ENCODE results near the gene NALCN. TPM values are rescaled to one million over a fixed set of nuclear protein-coding genes. Genes with fewer than 3 reads are reported as not detected.

Gene NALCN
- total RNA-seq, result not detected
- not detected for polyA plus RNA-seq

- peaks cover 28 to 38% of the 10 kb centered on the region in 2 donors for H3K27me3 Mint-ChIP-seq
- intact Hi-C loops (cut with micrococcal nuclease), result no loop called here
- Histone ChIP-seq H3K36me3 (ENCODE audit: insufficient read depth, low read length) (no peaks in the 10 kb centered on the region), H3K4me3 (ENCODE audit: low read length in 2 of 2) (no peak within 1 kb of the TSS), H3K27ac (ENCODE audit: low read depth, low read length) (no peak within 1 kb of the TSS), H3K27me3 (ENCODE audit: insufficient read depth, low read length) (peaks cover 7% of the 10 kb centered on the region), H3K4me1 (ENCODE audit: insufficient read depth, low read length) (no peaks in the 10 kb centered on the region), H3K9me3 (ENCODE audit: control insufficient read depth in 1 of 2, low read length in 2 of 2) (no peaks in the 10 kb centered on the region)
- H3K4me1 Mint-ChIP-seq, result peaks cover 0 to 8% (median 1%) of the 10 kb centered on the region in 4 donors
- peaks cover 0 to 11% (median 0%) of the 10 kb centered on the region in 8 donors for H3K9me3 Mint-ChIP-seq
- POLR2A ChIA-PET (ENCODE audit: partially characterized antibody), result no interaction called here
- no peaks in the 10 kb centered on the region for H3K36me3 Mint-ChIP-seq
- no peak for DNase-seq
- CTCF ChIA-PET (ENCODE audit: partially characterized antibody), result no interaction called here
- peak within 1 kb of the TSS; percentile 0 to 77 (median 56) for H3K4me3 Mint-ChIP-seq
- H3K27ac Mint-ChIP-seq, result no peak within 1 kb of the TSS
Measured at GRCh38 chr13:101416181-101417042, at the start of gene NALCN. TSS of gene NALCN (minus strand) at chr13:101416508. CDS start at chr13:101399126, 17,382 bp downstream.

- CTCF ChIA-PET (ENCODE audit: partially characterized antibody), result no interaction called here
- DNase-seq, result no peak
- H3K36me3 Mint-ChIP-seq, result no peaks in the 10 kb centered on the region
Measured at GRCh38 chr13:101465877-101466276, 49.6 kb upstream of the NALCN start.

GRCh38 chr13:101457176-101457575 is 40.9 kb upstream of the NALCN start:
- H3K27ac Mint-ChIP-seq, result no peak overlapping the region

More at GRCh38 chr13:101465877-101466276, 49.6 kb upstream of the NALCN start:
- Histone ChIP-seq H3K9me3 (ENCODE audit: control insufficient read depth in 1 of 2, low read length in 2 of 2) (no peaks in the 10 kb centered on the region), H3K27me3 (ENCODE audit: insufficient read depth, low read length) (no peaks in the 10 kb centered on the region), H3K36me3 (ENCODE audit: insufficient read depth, low read length) (no peaks in the 10 kb centered on the region), H3K27ac (ENCODE audit: low read depth, low read length) (no peak overlapping the region), H3K4me3 (ENCODE audit: low read length in 2 of 2) (no peak overlapping the region), H3K4me1 (ENCODE audit: insufficient read depth, low read length) (no peaks in the 10 kb centered on the region)
- intact Hi-C loops (cut with micrococcal nuclease), result no loop called here
- no peak overlapping the region for H3K27ac Mint-ChIP-seq
- POLR2A ChIA-PET (ENCODE audit: partially characterized antibody), result no interaction called here
- H3K27me3 Mint-ChIP-seq, result peaks cover 11 to 14% of the 10 kb centered on the region in 2 donors
- H3K4me3 Mint-ChIP-seq, result no peak overlapping the region
- peaks cover 0 to 2% (median 0%) of the 10 kb centered on the region in 8 donors for H3K9me3 Mint-ChIP-seq
- no peaks in the 10 kb centered on the region for H3K4me1 Mint-ChIP-seq

GRCh38 chr13:101455863-101456262 is 39.6 kb upstream of the NALCN start:
- no peak overlapping the region for H3K27ac Mint-ChIP-seq
- no peaks in the 10 kb centered on the region for H3K36me3 ChIP-seq (ENCODE audit: insufficient read depth, low read length)
- H3K27me3 ChIP-seq (ENCODE audit: insufficient read depth, low read length), result no peaks in the 10 kb centered on the region
- peaks cover 3 to 14% (median 4%) of the 10 kb centered on the region in 4 donors for H3K4me1 Mint-ChIP-seq
- ChIA-PET CTCF (ENCODE audit: partially characterized antibody) (no interaction called here), POLR2A (ENCODE audit: partially characterized antibody) (no interaction called here)
- DNase-seq, result no peak
- H3K4me3 ChIP-seq (ENCODE audit: low read length in 2 of 2), result no peak overlapping the region
- H3K27ac ChIP-seq (ENCODE audit: low read depth, low read length), result no peak overlapping the region
- no peaks in the 10 kb centered on the region for H3K4me1 ChIP-seq (ENCODE audit: insufficient read depth, low read length)
- peaks cover 0 to 4% (median 0%) of the 10 kb centered on the region in 8 donors for H3K9me3 Mint-ChIP-seq
- H3K9me3 ChIP-seq (ENCODE audit: control insufficient read depth in 1 of 2, low read length in 2 of 2), result no peaks in the 10 kb centered on the region
- no peaks in the 10 kb centered on the region for H3K36me3 Mint-ChIP-seq
- no peak overlapping the region for H3K4me3 Mint-ChIP-seq
- intact Hi-C loops (cut with micrococcal nuclease), result no loop called here
- H3K27me3 Mint-ChIP-seq, result peaks cover 19 to 32% of the 10 kb centered on the region in 2 donors

More at GRCh38 chr13:101457176-101457575, 40.9 kb upstream of the NALCN start:
- Histone ChIP-seq H3K27me3 (ENCODE audit: insufficient read depth, low read length) (no peaks in the 10 kb centered on the region), H3K27ac (ENCODE audit: low read depth, low read length) (no peak overlapping the region), H3K9me3 (ENCODE audit: control insufficient read depth in 1 of 2, low read length in 2 of 2) (no peaks in the 10 kb centered on the region), H3K4me3 (ENCODE audit: low read length in 2 of 2) (no peak overlapping the region), H3K4me1 (ENCODE audit: insufficient read depth, low read length) (no peaks in the 10 kb centered on the region), H3K36me3 (ENCODE audit: insufficient read depth, low read length) (no peaks in the 10 kb centered on the region)
- peaks cover 3 to 14% (median 4%) of the 10 kb centered on the region in 4 donors for H3K4me1 Mint-ChIP-seq
- intact Hi-C loops (cut with micrococcal nuclease), result no loop called here
- DNase-seq, result no peak
- no peak overlapping the region for H3K4me3 Mint-ChIP-seq
- CTCF ChIA-PET (ENCODE audit: partially characterized antibody), result no interaction called here
- peaks cover 0 to 4% (median 0%) of the 10 kb centered on the region in 8 donors for H3K9me3 Mint-ChIP-seq
- H3K36me3 Mint-ChIP-seq, result no peaks in the 10 kb centered on the region
- peaks cover 18 to 27% of the 10 kb centered on the region in 2 donors for H3K27me3 Mint-ChIP-seq
- POLR2A ChIA-PET (ENCODE audit: partially characterized antibody), result no interaction called here

- Histone ChIP-seq H3K27me3 (ENCODE audit: insufficient read depth, low read length) (no peaks in the 10 kb centered on the region), H3K27ac (ENCODE audit: low read depth, low read length) (no peak overlapping the region), H3K4me3 (ENCODE audit: low read length in 2 of 2) (no peak overlapping the region), H3K9me3 (ENCODE audit: control insufficient read depth in 1 of 2, low read length in 2 of 2) (no peaks in the 10 kb centered on the region), H3K4me1 (ENCODE audit: insufficient read depth, low read length) (no peaks in the 10 kb centered on the region), H3K36me3 (ENCODE audit: insufficient read depth, low read length) (no peaks in the 10 kb centered on the region)
- Mint-ChIP-seq H3K4me3 (no peak overlapping the region), H3K27me3 (peaks cover 19 to 30% of the 10 kb centered on the region in 2 donors), H3K4me1 (peaks cover 3 to 14% (median 4%) of the 10 kb centered on the region in 4 donors), H3K27ac (no peak overlapping the region), H3K36me3 (no peaks in the 10 kb centered on the region), H3K9me3 (peaks cover 0 to 2% (median 0%) of the 10 kb centered on the region in 8 donors)
- POLR2A ChIA-PET (ENCODE audit: partially characterized antibody), result no interaction called here
- no peak for DNase-seq
- CTCF ChIA-PET (ENCODE audit: partially characterized antibody), result no interaction called here
- intact Hi-C loops (cut with micrococcal nuclease), result no loop called here
Measured at GRCh38 chr13:101454767-101455166, 38.5 kb upstream of the NALCN start.

GRCh38 chr13:101453784-101454201 is 37.5 kb upstream of the NALCN start:
- Histone ChIP-seq H3K27me3 (ENCODE audit: insufficient read depth, low read length) (no peaks in the 10 kb centered on the region), H3K4me1 (ENCODE audit: insufficient read depth, low read length) (no peaks in the 10 kb centered on the region), H3K4me3 (ENCODE audit: low read length in 2 of 2) (no peak overlapping the region), H3K27ac (ENCODE audit: low read depth, low read length) (no peak overlapping the region), H3K36me3 (ENCODE audit: insufficient read depth, low read length) (no peaks in the 10 kb centered on the region), H3K9me3 (ENCODE audit: control insufficient read depth in 1 of 2, low read length in 2 of 2) (no peaks in the 10 kb centered on the region)
- ChIA-PET CTCF (ENCODE audit: partially characterized antibody) (no interaction called here), POLR2A (ENCODE audit: partially characterized antibody) (no interaction called here)
- intact Hi-C loops (cut with micrococcal nuclease), result no loop called here
- Mint-ChIP-seq H3K4me1 (peaks cover 3 to 14% (median 4%) of the 10 kb centered on the region in 4 donors), H3K27me3 (peaks cover 19 to 30% of the 10 kb centered on the region in 2 donors), H3K9me3 (peaks cover 0 to 2% (median 0%) of the 10 kb centered on the region in 8 donors), H3K4me3 (peak overlapping the region in 6 of 8 donors; percentile 29 to 69 (median 62)), H3K27ac (no peak overlapping the region), H3K36me3 (no peaks in the 10 kb centered on the region)
- no peak for DNase-seq

GRCh38 chr13:101452519-101453485 is 36.5 kb upstream of the NALCN start, which contains the start of gene ITGBL1:
TSS of gene ITGBL1 (plus strand) at chr13:101452675. CDS start at chr13:101452834, 159 bp downstream.
- Mint-ChIP-seq H3K4me1 (peaks cover 3 to 14% (median 4%) of the 10 kb centered on the region in 4 donors), H3K27me3 (peaks cover 19 to 30% of the 10 kb centered on the region in 2 donors), H3K36me3 (no peaks in the 10 kb centered on the region), H3K27ac (peak within 1 kb of the TSS in 1 of 7 donors; percentile 82), H3K4me3 (peak within 1 kb of the TSS; percentile 12 to 69 (median 60)), H3K9me3 (peaks cover 0 to 2% (median 0%) of the 10 kb centered on the region in 8 donors)
- no peak within 1 kb of the TSS for H3K4me3 ChIP-seq (ENCODE audit: low read length in 2 of 2)
- ChIA-PET CTCF (ENCODE audit: partially characterized antibody) (no interaction called here), POLR2A (ENCODE audit: partially characterized antibody) (no interaction called here)
- DNase-seq, result no peak
- intact Hi-C loops (cut with micrococcal nuclease), result no loop called here
- H3K36me3 ChIP-seq (ENCODE audit: insufficient read depth, low read length), result no peaks in the 10 kb centered on the region
- no peaks in the 10 kb centered on the region for H3K9me3 ChIP-seq (ENCODE audit: control insufficient read depth in 1 of 2, low read length in 2 of 2)
- H3K27ac ChIP-seq (ENCODE audit: low read depth, low read length), result no peak within 1 kb of the TSS
- H3K4me1 ChIP-seq (ENCODE audit: insufficient read depth, low read length), result no peaks in the 10 kb centered on the region
- no peaks in the 10 kb centered on the region for H3K27me3 ChIP-seq (ENCODE audit: insufficient read depth, low read length)
